Stimulated activated naive CD4-positive, alpha-beta T cell (primary cell): ENCODE results near the gene CDC14C.

Experiments
- DNase-seq, 6 experiments: peaks; one replicate each; lab custom pipeline; 2025; lab: John Stamatoyannopoulos, UW

Gene CDC14C

DNA sequence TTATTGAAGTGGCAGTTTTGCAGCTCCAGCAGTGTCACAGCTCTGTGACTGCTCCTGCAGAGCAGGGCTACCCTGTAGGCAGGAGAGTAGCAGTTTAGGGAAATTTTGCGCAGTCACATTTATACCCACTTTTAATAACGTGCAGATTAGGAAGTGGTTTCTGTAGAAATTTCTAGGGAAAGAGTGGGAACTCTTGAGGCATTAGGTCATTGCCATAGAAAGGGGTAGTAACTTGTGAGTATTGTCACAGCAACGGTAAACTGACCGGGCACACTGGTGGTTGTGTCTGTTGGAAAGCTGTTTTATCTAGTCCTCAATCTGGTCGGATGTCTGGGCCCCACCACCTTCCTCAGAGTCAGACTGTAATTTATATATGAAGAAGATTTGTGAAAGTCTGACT lies 51.9 kb downstream of the CDC14C start:
- no peak for DNase-seq

DNA sequence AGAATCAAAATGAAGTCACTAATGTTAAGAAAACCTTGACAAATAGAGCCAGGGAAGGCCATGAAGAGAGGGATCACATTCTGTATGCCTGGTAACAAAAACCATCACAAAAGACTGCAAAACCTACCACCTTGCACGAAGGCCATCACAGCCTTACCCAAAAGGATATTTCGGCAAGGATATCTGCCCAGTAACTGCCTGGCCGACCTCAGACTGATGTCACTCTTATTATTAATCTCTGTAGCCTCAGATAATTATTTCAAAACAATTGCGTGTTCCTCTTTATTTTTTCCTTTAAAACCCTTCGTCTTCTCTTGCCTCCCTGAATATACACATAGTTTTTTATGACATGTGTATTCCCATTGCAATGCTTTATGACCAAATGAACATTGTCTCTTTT lies 52.5 kb downstream of the CDC14C start:
- no peak for DNase-seq
